Daoy (cell line): ENCODE results near the gene PVALB. TPM values are rescaled to one million over a fixed set of nuclear protein-coding genes. Genes with fewer than 3 reads are reported as not detected.

Experiments
- DNase-seq: peaks from one replicate; pipeline ENCODE4 v3.0.0-alpha.2; 2015; ENCODE audit warnings: low read depth
- total RNA-seq: library from RNA; depleted of rRNA; stranded (reverse); fragments of >200 nt; shearing (Covaris generic); gene quantifications from 2 replicates; pipeline ENCODE4 v1.2.3, GENCODE V29; 2014; rRNA removed

The PVALB gene
- not detected in 2 replicates for total RNA-seq

- peak; percentile 51 for DNase-seq
Observed at GRCh38 chr22:36816636-36817524, at the start of gene PVALB. Gene PVALB (minus strand): TSS chr22:36817035. CDS start chr22:36817005, 30 bp downstream.

DNA sequence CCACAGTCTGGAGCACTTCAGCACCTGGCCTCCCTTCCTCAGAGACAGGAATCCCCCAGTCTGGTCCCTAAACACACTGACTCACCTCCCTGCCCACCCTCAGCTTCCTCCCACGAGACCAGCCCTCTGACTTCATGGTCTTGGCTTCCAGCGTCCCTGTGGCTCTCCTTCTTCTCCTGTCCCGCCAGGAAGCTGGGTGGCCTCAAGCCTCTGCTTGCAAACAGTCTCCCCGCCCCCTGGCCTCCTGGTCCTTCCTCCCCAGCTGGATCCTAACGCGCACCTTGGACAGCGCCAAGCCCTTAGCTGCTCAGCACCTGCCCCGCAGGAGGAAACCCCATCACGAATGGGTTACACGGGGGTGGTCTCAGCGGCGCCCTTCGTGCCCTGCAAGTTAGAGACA is 48.5 kb upstream of the PVALB start:
- peak; percentile 72 for DNase-seq

- DNase-seq, result no peak
Observed at GRCh38 chr22:36864454-36865215, 47.8 kb upstream of the PVALB start.

DNA sequence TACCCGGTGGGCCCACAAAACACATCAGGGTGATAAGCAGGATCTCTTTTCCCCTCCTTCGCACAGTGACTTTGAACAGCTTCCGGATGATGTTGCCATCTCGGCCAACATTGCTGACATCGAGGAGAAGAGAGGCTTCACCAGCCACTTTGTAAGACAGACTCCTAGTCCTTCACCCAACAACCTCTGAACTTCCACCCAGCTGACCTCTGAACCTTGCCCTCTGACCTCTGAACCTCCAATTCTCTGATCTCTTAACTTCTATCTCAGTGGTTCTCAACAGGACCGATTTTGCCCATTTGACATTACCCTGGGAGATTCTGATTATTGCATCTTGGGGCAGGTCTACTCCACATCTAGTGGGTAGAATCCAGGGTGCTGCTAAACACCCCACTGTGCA is 47.1 kb upstream of the PVALB start:
- DNase-seq, result no peak

DNA sequence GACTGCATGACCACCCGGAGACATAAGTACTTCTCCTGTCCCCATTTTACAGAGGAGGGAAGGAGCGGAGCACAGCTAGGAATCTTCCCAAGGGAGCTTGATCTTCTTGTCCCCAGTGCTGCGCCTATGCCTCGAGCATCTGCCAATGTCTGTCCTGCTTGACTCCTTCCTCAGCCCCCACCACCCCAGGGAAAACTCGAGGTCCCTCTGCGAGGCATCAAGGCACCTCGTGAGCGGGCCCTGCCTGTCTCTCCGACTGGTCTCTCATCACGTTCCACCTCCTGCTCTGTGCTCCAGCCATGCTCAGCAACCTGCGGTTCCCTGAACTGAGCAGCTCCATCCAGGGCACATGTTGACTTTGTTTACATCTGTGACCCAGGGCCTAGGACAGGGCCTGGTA is 46.4 kb upstream of the PVALB start:
- DNase-seq, result no peak

DNA sequence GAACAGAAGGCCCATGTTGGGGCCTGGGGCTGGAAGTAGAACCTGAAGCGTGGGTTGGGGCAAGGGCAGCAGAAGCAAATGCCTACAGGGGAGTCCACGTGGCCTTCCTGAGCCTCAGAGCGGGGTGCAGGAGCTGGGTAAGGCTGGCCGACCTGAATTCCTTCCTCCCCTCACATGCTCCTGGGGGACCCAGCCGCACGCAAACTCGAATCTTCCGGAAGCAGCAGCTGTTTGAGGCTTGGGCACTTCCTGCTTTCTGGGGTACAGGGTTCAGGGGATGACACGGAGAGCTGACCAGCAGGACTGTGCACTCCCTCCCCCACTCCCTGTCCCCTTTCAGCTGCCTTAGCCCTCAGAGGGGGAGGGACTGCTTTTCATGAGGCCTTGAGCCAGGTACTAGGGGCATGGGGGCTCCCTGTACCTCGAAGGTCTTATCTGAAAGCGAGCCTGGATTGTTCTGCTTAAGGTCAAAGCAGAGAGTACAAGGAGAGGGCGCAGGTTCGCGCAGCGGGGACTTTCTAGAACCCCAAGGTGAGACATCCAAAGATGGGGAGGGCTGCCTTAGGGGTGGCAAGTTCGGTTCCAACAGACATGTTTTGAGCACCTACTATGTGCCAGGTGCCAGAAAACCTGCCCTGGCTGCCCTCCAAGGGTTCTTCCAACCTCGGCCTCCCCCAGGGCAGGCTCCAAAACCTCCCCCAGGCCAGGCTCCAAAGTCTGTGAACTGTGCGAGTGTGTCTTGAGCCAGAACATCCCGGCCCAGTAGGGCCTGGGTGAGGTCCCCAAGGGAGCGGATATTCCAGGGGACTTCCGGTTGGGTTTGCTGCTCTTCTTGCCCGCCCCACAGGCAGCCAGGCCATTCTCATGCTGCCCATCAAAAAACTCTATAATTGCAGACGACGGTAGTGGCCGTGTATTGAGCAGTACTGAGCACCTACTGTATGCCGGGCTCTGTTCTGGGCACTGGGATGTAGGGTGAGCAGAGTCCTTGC is 45.7 kb upstream of the PVALB start:
- DNase-seq, result no peak

DNA sequence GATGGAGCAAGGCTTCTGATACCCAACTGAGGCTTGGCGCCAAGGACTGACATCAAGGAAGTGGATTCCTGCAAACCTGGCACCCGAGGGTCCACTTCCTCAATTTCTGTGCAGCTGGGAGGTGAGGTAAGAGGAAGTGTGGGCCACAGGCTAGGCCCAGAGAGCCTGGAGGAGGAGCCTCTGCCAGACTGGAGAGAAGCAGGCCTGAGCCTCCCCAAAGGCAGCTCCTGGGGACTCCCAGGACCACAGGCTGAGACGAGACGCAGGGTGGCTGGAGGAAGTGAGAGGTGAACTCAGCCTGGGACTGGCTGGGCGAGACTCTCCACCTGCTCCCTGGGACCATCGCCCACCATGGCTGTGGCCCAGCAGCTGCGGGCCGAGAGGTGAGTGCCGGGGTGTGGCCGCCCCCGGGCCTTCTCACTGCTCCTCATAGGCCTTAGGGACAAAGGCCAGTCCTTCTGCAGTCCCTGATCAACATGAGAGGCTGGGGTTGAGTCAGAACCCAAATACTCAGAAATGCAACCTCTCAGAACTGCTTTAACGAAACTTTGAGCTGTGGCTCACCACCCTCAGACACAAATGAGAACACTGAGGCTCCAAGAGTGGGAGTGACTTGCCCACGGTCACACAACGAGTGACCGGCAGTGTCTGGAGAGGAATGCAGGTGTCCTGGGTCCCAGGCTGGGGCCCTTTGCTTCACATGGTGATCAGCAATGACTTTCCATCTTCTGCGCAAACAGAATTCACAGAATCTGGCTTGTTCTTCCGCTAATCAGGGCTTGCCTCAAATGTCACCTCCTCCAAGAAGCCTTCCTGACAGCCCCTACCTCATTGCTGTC is 44.2 kb upstream of the PVALB start, which contains the start of gene NCF4:
TSS of gene NCF4 (plus strand) at position 186 of the 839 bp plus-strand sequence. CDS start at position 352, 166 bp downstream.
- no peak for DNase-seq

DNA sequence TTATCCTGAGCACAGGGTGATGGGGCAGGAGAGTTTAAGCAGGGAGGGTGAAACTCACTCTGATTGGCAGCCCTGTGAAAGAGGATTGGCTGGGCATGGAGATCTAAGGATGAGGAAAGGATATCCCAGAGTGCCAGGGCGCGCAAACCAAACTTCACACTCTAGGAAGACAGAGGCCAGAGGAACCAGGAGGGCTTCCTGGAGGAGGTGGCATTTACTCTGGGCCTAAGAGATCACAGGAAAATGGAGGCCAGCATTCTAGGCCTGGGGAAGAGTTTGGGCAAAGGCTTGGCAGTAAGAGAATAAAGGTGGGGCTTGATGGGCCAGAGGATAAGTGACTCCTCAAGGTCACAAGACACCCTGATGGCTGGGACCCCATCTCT is 43.6 kb upstream of the PVALB start:
- no peak for DNase-seq

DNA sequence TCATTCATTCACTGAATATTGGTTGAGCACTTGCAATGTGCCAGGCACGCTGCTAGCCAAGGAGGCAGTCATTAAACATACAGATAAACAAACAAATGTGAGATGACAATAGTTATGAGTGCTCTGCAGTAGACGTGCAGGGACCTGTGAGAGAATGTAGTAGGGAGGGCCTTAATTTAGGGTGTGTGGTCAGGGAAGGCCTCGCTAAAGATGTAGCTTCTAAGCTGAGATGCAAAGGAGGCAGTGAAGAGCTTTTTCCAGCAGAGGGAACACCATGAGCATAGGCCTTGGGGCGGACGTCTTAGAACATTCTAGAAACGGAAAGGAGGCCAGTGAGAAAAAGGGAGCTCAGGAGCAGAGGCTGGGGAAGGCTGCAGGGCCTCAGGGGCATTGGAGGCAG is 43.2 kb upstream of the PVALB start:
- no peak for DNase-seq

GRCh38 chr22:36858966-36859365 is 42.1 kb upstream of the PVALB start:
- no peak for DNase-seq

GRCh38 chr22:36858156-36858555 is 41.3 kb upstream of the PVALB start:
- DNase-seq, result no peak

DNA sequence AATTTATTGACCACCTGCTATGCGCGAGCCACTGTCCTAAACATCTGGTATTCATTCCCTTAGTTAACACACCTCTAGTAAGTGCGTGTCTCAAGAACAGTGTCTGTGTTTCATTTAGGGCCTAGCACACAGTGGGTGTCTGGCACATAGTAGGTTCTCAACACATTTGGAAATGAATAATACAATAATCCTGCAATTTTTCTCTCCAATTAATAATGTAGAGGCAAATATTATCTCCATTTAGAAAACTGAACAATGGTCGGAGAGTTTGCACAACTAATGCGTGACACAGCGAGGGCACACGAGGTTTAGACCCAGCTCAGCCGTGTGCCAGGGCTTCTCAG is 39.9 kb upstream of the PVALB start:
- DNase-seq, result no peak

DNA sequence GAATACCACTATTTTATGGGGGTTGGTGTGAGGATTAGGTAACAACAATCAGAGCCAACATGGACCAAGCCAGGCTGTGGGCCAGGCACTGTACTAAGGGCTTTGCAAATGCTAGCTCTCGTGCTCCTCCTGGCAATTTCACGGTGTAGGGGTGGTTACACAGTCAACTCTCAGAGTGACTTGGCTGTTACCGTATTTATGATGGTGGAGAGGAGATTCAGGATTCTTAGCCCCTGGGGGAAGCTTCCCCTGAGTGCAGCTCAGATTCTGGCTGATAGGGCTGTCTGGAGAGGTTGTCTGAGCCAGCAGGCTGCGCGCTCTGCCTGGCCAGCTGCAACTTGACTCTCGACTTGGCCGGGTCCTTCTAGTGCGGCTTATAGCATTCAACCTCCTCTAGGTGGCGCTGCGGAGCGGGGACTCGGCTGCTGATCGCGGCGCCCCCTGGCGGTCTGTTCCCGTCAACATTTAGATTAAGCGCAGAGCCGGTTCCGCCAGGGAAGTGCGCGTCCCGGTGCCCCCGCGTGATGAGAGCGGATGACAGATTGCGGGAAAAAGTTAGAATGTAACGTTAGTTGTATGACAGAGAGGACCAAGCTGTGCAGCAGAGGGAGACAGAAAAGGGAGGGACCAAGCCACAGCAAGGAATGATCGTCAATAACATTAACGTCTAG is 39.4 kb upstream of the PVALB start:
- DNase-seq, result peak; percentile 87

DNA sequence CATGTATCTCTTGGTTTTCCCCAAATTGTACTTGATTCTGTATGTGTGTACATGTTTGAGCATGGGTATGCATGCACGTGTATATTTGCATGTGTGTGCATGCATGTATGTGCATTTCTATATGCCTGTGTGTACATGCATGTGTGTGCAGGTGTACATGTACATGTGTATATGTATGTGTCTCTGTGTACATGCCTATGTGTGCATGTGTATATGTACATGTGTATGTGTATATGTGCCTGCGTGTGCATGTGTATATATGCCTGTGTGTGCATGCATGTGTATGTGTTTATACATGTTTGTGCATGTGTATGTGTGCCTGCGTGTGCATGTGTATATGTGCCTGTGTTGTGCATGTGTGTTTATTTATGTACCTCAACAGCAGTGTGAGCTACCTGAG is 38.6 kb upstream of the PVALB start:
- DNase-seq, result no peak

GRCh38 chr22:36853407-36854099 is 36.7 kb upstream of the PVALB start:
- peak; percentile 68 for DNase-seq

DNA sequence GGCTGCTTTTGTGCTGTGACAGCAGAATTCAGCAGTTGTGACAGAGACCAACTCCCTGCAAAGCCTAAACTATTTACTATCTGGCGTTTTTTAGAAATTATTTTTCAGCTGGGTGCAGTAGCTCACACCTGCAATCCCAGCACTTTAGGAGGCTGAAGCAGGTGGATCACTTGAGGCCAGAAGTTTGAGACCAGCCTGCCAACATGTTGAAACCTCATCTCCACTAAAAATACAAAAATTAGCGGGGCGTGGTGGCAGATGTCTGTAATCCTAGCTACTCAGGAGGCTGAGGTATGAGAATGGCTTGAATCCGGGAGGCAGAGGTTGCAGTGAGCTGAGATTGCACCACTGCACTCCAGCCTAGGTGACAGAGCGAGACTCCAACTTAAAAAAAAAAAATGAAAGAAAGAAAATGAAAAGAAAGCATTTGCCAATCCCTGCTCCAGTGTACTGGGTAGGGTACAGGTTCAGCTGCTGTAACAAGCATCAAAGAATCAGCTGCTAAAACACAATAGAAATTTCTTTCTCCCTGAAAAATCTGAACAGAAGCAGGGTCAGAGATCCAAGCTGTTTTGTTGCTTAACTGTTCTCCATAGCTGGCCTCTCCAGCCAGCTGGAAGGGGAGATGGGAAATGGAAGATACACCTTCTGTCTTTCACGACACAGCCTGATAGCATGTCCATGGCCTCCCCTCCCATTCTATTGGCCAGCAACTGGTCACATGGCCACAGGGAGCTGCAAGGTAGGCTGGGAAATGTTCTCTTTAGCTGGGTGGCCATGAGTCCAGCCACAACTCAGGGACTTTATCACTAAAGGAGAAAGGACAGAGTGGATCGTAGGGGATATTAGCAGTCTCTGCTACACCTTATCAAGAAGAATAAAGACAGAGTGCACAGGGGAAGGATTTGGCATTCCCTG is 35.5 kb upstream of the PVALB start:
- no peak for DNase-seq

DNA sequence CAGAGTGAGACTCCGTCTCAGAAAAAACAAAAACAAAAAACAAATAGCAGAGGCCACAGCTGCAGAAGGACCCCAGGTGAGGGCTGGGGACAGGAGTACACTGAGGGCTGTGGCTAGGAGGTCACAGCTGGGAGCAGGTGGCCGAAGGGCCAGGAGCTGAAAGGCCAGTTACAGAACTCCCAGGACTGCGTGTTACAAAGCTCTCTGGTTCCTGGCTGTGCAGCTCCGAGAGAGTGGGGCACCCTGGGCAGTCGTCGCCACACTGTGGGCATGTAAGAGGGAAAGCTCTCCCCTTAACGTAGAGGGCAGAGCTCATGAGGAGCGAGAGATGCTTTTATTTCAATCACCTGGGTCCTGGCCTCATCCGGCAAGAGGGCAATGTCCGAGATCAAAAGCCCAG is 33.8 kb upstream of the PVALB start:
- DNase-seq, result no peak

GRCh38 chr22:36850056-36850455 is 33.2 kb upstream of the PVALB start:
- no peak for DNase-seq

DNA sequence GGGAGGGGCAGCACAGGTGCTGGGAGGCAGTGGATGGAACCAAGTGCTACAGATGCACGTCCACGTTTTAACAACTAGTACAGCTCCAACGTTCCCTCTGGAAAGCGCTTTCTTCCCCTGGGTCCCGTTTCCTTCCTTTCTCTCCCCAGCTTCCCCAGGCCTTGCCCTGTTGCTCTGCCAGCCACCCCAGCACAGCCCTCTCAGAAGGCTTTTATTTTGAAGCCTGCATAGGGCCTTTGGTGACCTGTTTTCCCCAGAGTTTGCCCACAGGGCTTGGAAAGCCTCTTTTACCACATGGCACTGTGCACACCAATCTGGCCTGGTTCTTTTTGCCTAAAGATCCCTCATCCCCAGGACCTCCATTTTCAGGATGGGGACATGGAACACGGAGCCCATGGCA is 30.1 kb upstream of the PVALB start:
- DNase-seq, result no peak
